GM23248 (cell line): ENCODE results near the gene NCOA1. TPM values are rescaled to one million over a fixed set of nuclear protein-coding genes. Genes with fewer than 3 reads are reported as not detected.
A peak's percentile ranks its signal among the peaks of the same experiment; 100 is the strongest.
"Not testable (repeated sequence)": the region's sequence is repeated elsewhere in the genome, so short reads cannot be mapped to it uniquely, and the experiment has no call there.

Source experiments
- DNase-seq: peaks from one replicate; pipeline ENCODE4 v3.0.0-alpha.2; 2015
- H2AFZ ChIP-seq: fragments of 200-600 bp; sonication (generic); 2 replicates; pipeline ENCODE4 v1.6.1; 2016; ENCODE audit warnings: antibody characterized with exemption
- H3F3A ChIP-seq: fragments of 200-600 bp; sonication (generic); 2 replicates; pipeline ENCODE4 v1.6.1; 2016; ENCODE audit warnings: mild to moderate bottlenecking, antibody characterized with exemption, mixed run types; ENCODE audit not compliant: insufficient read depth
- H3K27ac ChIP-seq: fragments of 200-600 bp; sonication (generic); 2 replicates; pipeline ENCODE4 v1.5.1; 2016; ENCODE audit warnings: mild to moderate bottlenecking
- H3K27me3 ChIP-seq: fragments of 200-600 bp; sonication (generic); replicated peaks from 2 replicates; pipeline ENCODE4 v1.6.1; 2016; ENCODE audit warnings: mild to moderate bottlenecking; ENCODE audit not compliant: insufficient read depth
- H3K36me3 ChIP-seq: fragments of 200-600 bp; sonication (generic); 2 replicates; pipeline ENCODE4 v1.6.1; 2016; ENCODE audit warnings: low read depth, mild to moderate bottlenecking
- H3K4me1 ChIP-seq: fragments of 200-600 bp; sonication (generic); 2 replicates; pipeline ENCODE4 v1.6.1; 2016; ENCODE audit warnings: mild to moderate bottlenecking; ENCODE audit not compliant: insufficient read depth
- H3K4me2 ChIP-seq: fragments of 200-600 bp; sonication (generic); one replicate; pipeline ENCODE4 v1.6.1; 2016; ENCODE audit warnings: mild to moderate bottlenecking; ENCODE audit not compliant: unreplicated experiment
- H3K4me3 ChIP-seq: fragments of 200-600 bp; sonication (generic); 2 replicates; pipeline ENCODE4 v1.5.1; 2016; ENCODE audit warnings: mild to moderate bottlenecking
- H3K79me2 ChIP-seq: fragments of 200-600 bp; sonication (generic); 2 replicates; pipeline ENCODE4 v1.6.1; 2016; ENCODE audit warnings: mild to moderate bottlenecking; ENCODE audit not compliant: insufficient read depth
- H3K9ac ChIP-seq: fragments of 200-600 bp; sonication (generic); 2 replicates; pipeline ENCODE4 v1.6.1; 2016; ENCODE audit warnings: mild to moderate bottlenecking
- H3K9me2 ChIP-seq: fragments of 200-600 bp; sonication (generic); 2 replicates; pipeline ENCODE4 v1.6.1; 2016; ENCODE audit warnings: mixed run types, mild to moderate bottlenecking, moderate library complexity; ENCODE audit not compliant: insufficient read depth
- H3K9me3 ChIP-seq: fragments of 200-600 bp; sonication (generic); one replicate; pipeline ENCODE4 v1.6.1; 2017; ENCODE audit warnings: low read depth
- H4K20me1 ChIP-seq: fragments of 200-600 bp; sonication (generic); 2 replicates; pipeline ENCODE4 v1.6.0; 2016; ENCODE audit not compliant: insufficient read depth
- EZH2 ChIP-seq: fragments of 200-600 bp; sonication (generic); IDR thresholded peaks from 2 replicates; pipeline ENCODE4 v1.6.1; 2018; ENCODE audit warnings: antibody characterized with exemption, mild to moderate bottlenecking; ENCODE audit not compliant: insufficient read depth, poor library complexity, severe bottlenecking
- EZH2phosphoT487 ChIP-seq: fragments of 200-600 bp; sonication (generic); IDR thresholded peaks from 2 replicates; pipeline ENCODE4 v1.6.1; 2018; ENCODE audit warnings: antibody characterized with exemption, moderate library complexity, mild to moderate bottlenecking, low read depth; ENCODE audit not compliant: insufficient read depth
- WGBS, 2 experiments: methylation state at CpG; one replicate each; pipeline ENCODE4 v1.1.6; 2015 to 2017; ENCODE audit warnings: low lambda C conversion rate in 2 of 2, low coverage in 1 of 2; ENCODE audit errors: missing lambda C conversion rate in 2 of 2; 5-methylcytosine and 5-hydroxymethylcytosine counted together
- in situ Hi-C: fragments of 300-500 bp; cut with MboI; formaldehyde crosslinking; loops from 2 replicates; pipeline ENCODE4 v1.15.0; 2020
- polyA plus RNA-seq: library from polyadenylated mRNA; unstranded; fragments of >200 nt; fragmentation: Nextera tagmentation; extraction: Ambion mirVana; gene quantifications from 2 replicates; pipeline ENCODE4 v1.2.1, GENCODE V29; 2016
- total RNA-seq: library from RNA; depleted of rRNA; stranded (reverse); fragments of >200 nt; shearing (Covaris generic); gene quantifications from 2 replicates; pipeline ENCODE4 v1.2.3, GENCODE V29; 2014

Gene NCOA1
- total and polyA plus RNA-seq, 2 experiments from 2014 or later: 2.6 to 8.0 TPM

DNA sequence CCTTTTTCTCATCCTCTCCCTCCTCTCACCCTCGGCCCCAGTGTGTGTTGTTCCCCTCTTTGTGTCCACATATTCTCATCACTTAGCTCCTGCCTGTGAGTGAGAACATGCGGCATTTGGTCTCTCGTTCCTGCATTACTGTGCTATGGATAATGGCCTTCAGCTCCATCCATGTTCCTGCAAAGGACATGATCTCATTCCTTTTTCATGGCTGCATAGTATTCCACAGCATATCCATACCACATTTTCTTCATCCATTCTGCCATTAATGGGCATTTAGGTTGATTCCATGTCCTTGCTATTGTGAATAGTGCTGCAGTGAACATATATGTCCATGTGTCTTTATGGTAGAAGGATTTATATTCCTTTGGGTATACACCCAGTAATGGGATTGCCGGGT is 10.8 kb upstream of the NCOA1 start:
- H3K27me3 ChIP-seq: no peaks in the 10 kb centered on the region; the same call in none of the 2 replicates
- no peak overlapping the region for H3K4me2 ChIP-seq
- TF ChIP-seq EZH2: no peak
- no peak for TF ChIP-seq EZH2phosphoT487
- no peaks in the 10 kb centered on the region for H3K79me2 ChIP-seq
- in situ Hi-C loops: no loop called here
- H3K4me3 ChIP-seq: no peak overlapping the region
- H3K27ac ChIP-seq: no peak overlapping the region
- H3K36me3 ChIP-seq: no peaks in the 10 kb centered on the region
- H2AFZ ChIP-seq: no peak overlapping the region
- no peak for DNase-seq
- H3K9me2 ChIP-seq: no peaks in the 10 kb centered on the region
- no peaks in the 10 kb centered on the region for H3K4me1 ChIP-seq
- H3K9me3 ChIP-seq: no peaks in the 10 kb centered on the region
- H3F3A ChIP-seq: no peaks in the 10 kb centered on the region
- H4K20me1 ChIP-seq: no peaks in the 10 kb centered on the region
- WGBS, 2 experiments: 73 to 86% methylated on average over 4 of the region's 4 CpGs
- H3K9ac ChIP-seq: no peak overlapping the region

DNA sequence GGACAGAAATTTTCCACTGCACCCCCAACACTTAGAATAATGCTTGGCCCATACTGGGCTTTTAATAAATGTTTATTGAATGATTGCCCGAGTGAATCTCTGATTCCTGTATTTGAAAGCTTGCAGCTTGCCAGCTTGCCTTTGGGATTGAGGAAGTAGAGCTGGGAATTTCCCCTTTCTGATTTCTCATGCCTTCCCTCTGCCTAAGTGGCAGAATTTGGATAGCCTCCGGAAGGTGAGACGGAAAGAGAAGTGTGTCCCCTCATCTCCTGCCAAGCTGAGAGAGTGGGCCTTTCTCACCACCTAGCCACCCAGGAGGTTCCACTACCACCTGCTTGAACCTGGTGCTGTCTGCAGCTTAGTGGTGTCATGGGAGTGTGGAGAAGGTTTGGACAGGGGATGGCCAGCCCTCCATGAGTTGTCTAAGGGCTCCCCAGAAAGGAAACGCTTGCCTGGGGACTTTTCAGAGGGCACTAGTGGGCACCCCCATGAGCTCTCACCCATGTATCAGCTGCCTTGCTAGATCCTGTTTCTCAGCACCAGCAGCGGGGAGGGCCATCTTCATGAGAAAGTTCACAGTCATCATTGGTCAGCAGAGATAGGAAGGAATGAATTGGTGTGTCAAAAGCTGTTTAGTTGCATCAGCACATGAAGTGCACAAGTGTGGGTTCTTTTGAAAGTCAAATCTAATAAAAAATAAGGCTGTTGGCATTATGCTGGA is 8.6 kb upstream of the NCOA1 start:
- Histone ChIP-seq H3K9me3 (no peaks in the 10 kb centered on the region), H3F3A (no peaks in the 10 kb centered on the region), H3K4me2 (no peak overlapping the region), H3K79me2 (no peaks in the 10 kb centered on the region), H3K9ac (no peak overlapping the region), H3K9me2 (no peaks in the 10 kb centered on the region), H3K27ac (no peak overlapping the region), H2AFZ (no peak overlapping the region), H3K4me1 (no peaks in the 10 kb centered on the region), H4K20me1 (no peaks in the 10 kb centered on the region), H3K27me3 (no peaks in the 10 kb centered on the region; the same call in none of the 2 replicates), H3K4me3 (no peak overlapping the region), H3K36me3 (no peaks in the 10 kb centered on the region)
- DNase-seq: peak; percentile 3
- in situ Hi-C loops: no loop called here
- WGBS, 2 experiments: 65 to 68% methylated on average over 5 of the region's 5 CpGs
- no peak for TF ChIP-seq EZH2
- TF ChIP-seq EZH2phosphoT487: no peak

DNA sequence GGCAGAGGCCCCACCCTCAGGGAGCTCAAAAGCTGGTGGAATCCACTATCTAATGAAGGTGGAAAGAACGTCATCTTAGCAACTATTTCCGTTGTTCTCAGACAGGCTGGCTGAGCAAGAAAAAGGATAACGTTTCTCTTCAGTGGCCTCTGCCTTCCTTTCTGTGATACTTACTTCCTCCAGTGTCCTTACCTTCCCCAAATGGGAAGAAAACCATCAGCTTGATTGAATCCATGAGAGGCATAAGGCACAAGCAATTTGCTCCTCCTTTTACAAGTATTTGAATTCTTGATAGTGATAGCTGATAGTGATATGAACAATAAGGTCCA is 8.1 kb upstream of the NCOA1 start:
- Histone ChIP-seq H3K9me3 (no peaks in the 10 kb centered on the region), H3K27ac (no peak overlapping the region), H3K9ac (no peak overlapping the region), H3K79me2 (no peaks in the 10 kb centered on the region), H2AFZ (no peak overlapping the region), H3K36me3 (no peaks in the 10 kb centered on the region), H3K27me3 (no peaks in the 10 kb centered on the region; the same call in none of the 2 replicates), H3F3A (no peaks in the 10 kb centered on the region), H3K4me1 (no peaks in the 10 kb centered on the region), H3K9me2 (no peaks in the 10 kb centered on the region), H3K4me3 (no peak overlapping the region), H4K20me1 (no peaks in the 10 kb centered on the region), H3K4me2 (no peak overlapping the region)
- DNase-seq: no peak
- TF ChIP-seq EZH2phosphoT487: no peak
- TF ChIP-seq EZH2: no peak
- 84 to 92% methylated on average over 3 of the region's 3 CpGs for WGBS, 2 experiments
- in situ Hi-C loops: no loop called here

DNA sequence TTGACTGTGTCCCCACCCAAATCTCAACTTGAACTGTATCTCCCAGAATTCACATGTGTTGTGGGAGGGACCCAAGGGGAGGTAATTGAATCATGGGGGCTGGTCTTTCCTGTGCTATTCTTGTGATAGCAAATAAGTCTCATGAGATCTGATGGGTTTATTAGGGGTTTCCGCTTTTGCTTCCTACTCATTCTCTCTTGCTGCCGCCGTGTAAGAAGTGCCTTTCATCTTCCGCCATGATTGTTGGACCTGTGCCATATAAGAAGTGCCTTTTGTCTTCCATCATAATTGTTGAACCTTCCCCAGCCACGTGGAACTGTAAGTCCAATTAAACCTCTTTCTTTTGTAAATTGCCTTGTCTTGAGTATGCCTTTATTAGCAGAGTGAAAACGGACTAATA is 6.4 kb upstream of the NCOA1 start:
- H3K4me1 ChIP-seq, H2AFZ ChIP-seq, H3K27ac ChIP-seq, H3K9ac ChIP-seq, H3K9me2 ChIP-seq, H3K27me3 ChIP-seq, DNase-seq, H3K9me3 ChIP-seq, H3K79me2 ChIP-seq, H3F3A ChIP-seq, H3K4me2 ChIP-seq, H3K36me3 ChIP-seq, H3K4me3 ChIP-seq, H4K20me1 ChIP-seq, in situ Hi-C loops: not testable (repeated sequence)
- WGBS, 2 experiments: 80 to 88% methylated on average over 6 of the region's 6 CpGs

DNA sequence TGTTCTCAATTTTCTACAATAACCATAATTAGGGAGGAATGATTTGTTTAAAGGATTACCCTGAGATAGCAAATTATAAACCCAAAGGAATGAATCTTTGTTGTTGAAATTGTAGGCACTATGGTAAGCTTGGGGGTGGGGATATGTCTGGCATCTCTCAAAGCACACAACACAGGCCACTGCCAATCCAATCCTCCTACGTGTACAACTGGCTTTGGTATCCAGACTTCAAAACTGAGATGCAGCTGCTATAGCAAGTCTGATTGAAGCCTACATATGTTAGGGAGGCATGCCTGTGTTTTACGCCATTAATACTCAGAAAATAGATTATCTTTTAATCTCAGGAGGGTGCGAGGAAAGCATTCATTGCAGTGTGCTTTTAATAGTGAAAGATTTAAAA is 5.9 kb upstream of the NCOA1 start:
- H3K9ac ChIP-seq: no peak overlapping the region
- TF ChIP-seq EZH2phosphoT487: no peak
- TF ChIP-seq EZH2: no peak
- no peaks in the 10 kb centered on the region; the same call in 1 of the 2 replicates for H3K27me3 ChIP-seq
- H4K20me1 ChIP-seq: no peaks in the 10 kb centered on the region
- no peaks in the 10 kb centered on the region for H3K79me2 ChIP-seq
- in situ Hi-C loops: no loop called here
- no peaks in the 10 kb centered on the region for H3K36me3 ChIP-seq
- H3K4me1 ChIP-seq: peaks cover 5% of the 10 kb centered on the region
- H3F3A ChIP-seq: peaks cover 10% of the 10 kb centered on the region; the same call in 1 of the 2 replicates
- H3K9me3 ChIP-seq: no peaks in the 10 kb centered on the region
- H2AFZ ChIP-seq: no peak overlapping the region
- no peak overlapping the region for H3K4me3 ChIP-seq
- H3K9me2 ChIP-seq: no peaks in the 10 kb centered on the region
- no peak overlapping the region for H3K27ac ChIP-seq
- no peak for DNase-seq
- no peak overlapping the region for H3K4me2 ChIP-seq
- 53 to 64% methylated on average over 3 of the region's 3 CpGs for WGBS, 2 experiments
